ENCODE data around the gene TICRR. TPM values are rescaled to one million over a fixed set of nuclear protein-coding genes. Genes with fewer than 3 reads are reported as not detected.

The TICRR gene
- polyA plus RNA-seq, 1 donor from 2014 or later, result not detected

GRCh38 chr15:89593018-89593417, 17.7 kb downstream of the TICRR start:
- Mint-ChIP-seq H3K4me1 (no peaks in the 10 kb centered on the region), H3K9me3 (no peaks in the 10 kb centered on the region), H3K27me3 (no peaks in the 10 kb centered on the region), H3K36me3 (peaks cover 4% of the 10 kb centered on the region), H3K4me3 (no peak overlapping the region), H3K27ac (no peak overlapping the region)

DNA sequence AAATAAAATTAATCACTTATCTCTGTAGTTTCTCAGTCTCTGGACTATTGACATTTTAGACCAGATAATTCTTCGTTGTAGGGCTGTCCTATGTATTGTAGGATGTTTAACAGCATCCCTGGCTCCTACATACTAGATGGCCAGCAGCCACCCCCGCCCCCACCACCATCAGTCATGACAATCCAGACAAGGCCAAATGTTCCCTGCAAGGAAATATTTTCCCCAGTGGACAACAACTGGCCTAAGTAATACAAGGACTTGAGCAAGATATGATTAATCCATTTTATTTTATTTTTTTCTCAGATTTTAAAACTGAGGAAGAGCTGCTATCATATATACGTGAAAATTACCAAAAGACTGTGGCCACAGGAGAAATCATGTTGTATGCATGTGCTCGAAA, 23.8 kb downstream of the TICRR start:
- no peak overlapping the region for H3K4me3 Mint-ChIP-seq
- H3K27ac Mint-ChIP-seq, result no peak overlapping the region
- H3K36me3 Mint-ChIP-seq, result peaks cover 5% of the 10 kb centered on the region
- no peaks in the 10 kb centered on the region for H3K4me1 Mint-ChIP-seq
- no peaks in the 10 kb centered on the region for H3K27me3 Mint-ChIP-seq
- H3K9me3 Mint-ChIP-seq, result no peaks in the 10 kb centered on the region

DNA sequence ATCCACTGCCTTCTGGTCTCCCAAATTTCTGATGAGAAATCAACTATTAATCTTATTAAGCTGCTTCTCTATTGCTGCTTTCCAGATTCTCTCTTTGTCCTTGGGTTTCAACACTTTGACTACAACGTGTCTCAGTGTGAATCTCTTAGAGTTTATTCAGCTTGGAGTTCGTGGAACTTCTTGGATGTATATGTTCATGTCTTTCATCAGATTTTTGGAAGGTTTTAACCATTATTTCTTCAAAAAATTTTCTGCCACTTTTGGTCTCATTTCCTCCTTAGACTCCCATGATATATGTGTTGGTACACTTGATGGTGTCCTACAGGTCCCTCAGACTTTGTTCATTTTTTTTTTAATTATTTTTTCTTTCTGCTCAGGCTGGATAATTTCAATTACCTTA, 36.0 kb downstream of the TICRR start:
- Mint-ChIP-seq H3K36me3 (peaks cover 3% of the 10 kb centered on the region), H3K27me3 (no peaks in the 10 kb centered on the region), H3K4me1 (no peaks in the 10 kb centered on the region), H3K4me3 (no peak overlapping the region), H3K27ac (no peak overlapping the region), H3K9me3 (peaks cover 0 to 24% (median 10%) of the 10 kb centered on the region in 3 donors)

GRCh38 chr15:89613031-89613430, 37.8 kb downstream of the TICRR start:
- no peak overlapping the region for H3K27ac Mint-ChIP-seq
- H3K27me3 Mint-ChIP-seq, result no peaks in the 10 kb centered on the region
- peaks cover 5% of the 10 kb centered on the region for H3K36me3 Mint-ChIP-seq
- no peaks in the 10 kb centered on the region for H3K4me1 Mint-ChIP-seq
- H3K9me3 Mint-ChIP-seq, result peaks cover 0 to 24% (median 10%) of the 10 kb centered on the region in 3 donors
- no peak overlapping the region for H3K4me3 Mint-ChIP-seq

DNA sequence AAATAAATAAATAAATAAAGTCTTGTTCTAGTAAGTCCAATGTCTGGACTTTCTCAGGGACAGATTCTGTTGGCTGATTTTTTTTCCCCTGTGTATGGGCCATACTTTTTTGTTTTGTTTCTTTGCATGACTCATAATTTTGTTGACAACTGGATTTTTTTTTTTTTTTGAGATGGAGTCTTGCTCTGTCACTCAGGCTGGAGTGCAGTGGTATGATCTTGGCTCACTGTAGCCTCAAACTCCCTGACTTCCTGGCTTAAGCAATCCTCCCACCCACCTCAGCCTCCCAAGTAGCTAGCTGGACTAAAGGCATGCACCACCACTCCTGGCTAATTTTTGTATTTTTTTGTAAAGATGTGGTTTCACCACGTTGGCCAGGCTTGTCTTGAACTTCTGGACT, 38.9 kb downstream of the TICRR start:
- no peak overlapping the region for H3K4me3 Mint-ChIP-seq
- H3K27ac Mint-ChIP-seq, result no peak overlapping the region
- peaks cover 0 to 24% (median 10%) of the 10 kb centered on the region in 3 donors for H3K9me3 Mint-ChIP-seq
- H3K36me3 Mint-ChIP-seq, result peaks cover 6% of the 10 kb centered on the region
- no peaks in the 10 kb centered on the region for H3K27me3 Mint-ChIP-seq
- H3K4me1 Mint-ChIP-seq, result no peaks in the 10 kb centered on the region

- no peaks in the 10 kb centered on the region for H3K4me1 Mint-ChIP-seq
- H3K9me3 Mint-ChIP-seq, result peaks cover 0 to 24% (median 10%) of the 10 kb centered on the region in 3 donors
- H3K27ac Mint-ChIP-seq, result no peak overlapping the region
- H3K36me3 Mint-ChIP-seq, result peaks cover 6% of the 10 kb centered on the region
- no peak overlapping the region for H3K4me3 Mint-ChIP-seq
- no peaks in the 10 kb centered on the region for H3K27me3 Mint-ChIP-seq
These were observed 39.9 kb downstream of the TICRR start for GRCh38 chr15:89615135-89615534.

GRCh38 chr15:89616228-89616627, 41.0 kb downstream of the TICRR start:
- no peaks in the 10 kb centered on the region for H3K4me1 Mint-ChIP-seq
- peaks cover 6% of the 10 kb centered on the region for H3K36me3 Mint-ChIP-seq
- no peak overlapping the region for H3K27ac Mint-ChIP-seq
- no peaks in the 10 kb centered on the region for H3K27me3 Mint-ChIP-seq
- H3K4me3 Mint-ChIP-seq, result no peak overlapping the region
- H3K9me3 Mint-ChIP-seq, result peaks cover 0 to 21% (median 10%) of the 10 kb centered on the region in 3 donors

DNA sequence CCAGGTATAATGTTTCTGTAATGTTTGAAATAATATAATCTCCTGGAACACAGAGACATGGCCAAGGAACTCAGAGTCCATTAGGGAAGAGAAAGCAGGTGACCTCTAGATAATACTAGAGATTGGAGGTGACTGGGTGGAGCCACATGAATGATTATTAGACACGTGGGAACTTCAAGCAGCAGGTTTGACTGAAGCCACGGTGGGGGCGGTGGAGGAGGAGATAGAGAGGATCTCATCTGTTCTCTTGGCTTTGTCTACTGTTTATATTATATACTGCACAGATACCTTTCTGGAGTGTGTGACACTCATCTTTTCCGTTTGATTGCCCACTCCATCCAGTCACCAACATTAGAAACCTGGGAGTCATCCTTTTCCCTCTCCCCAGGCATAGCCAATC, 46.3 kb downstream of the TICRR start:
- Mint-ChIP-seq H3K4me1 (no peaks in the 10 kb centered on the region), H3K27me3 (no peaks in the 10 kb centered on the region), H3K36me3 (peaks cover 3% of the 10 kb centered on the region), H3K4me3 (no peak overlapping the region), H3K9me3 (no peaks in the 10 kb centered on the region), H3K27ac (no peak overlapping the region)

- no peaks in the 10 kb centered on the region for H3K36me3 Mint-ChIP-seq
- H3K9me3 Mint-ChIP-seq, result no peaks in the 10 kb centered on the region
- H3K27me3 Mint-ChIP-seq, result no peaks in the 10 kb centered on the region
- no peaks in the 10 kb centered on the region for H3K4me1 Mint-ChIP-seq
- no peak overlapping the region for H3K27ac Mint-ChIP-seq
- no peak overlapping the region for H3K4me3 Mint-ChIP-seq
These were observed 47.9 kb downstream of the TICRR start for GRCh38 chr15:89623165-89623564.

DNA sequence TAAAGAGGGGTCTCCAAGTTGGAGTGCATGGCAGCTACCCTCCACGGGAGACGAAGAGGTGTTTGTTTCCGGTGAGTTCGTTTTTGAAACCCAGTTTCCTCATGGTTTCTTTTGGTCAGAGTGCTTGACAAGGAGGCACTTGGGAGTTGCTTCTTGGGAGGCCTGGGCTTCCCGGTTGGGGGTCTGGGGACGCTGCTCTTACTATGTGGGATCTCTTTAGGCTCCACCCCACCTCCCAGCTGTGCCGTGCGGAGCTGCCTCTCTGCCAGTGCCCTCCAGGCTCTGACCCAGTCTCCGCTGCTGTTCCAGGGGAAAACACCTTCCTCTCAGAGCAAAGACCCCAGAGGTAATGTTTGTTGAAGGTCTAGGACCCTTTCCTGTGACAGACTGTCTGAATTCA, 50.4 kb downstream of the TICRR start:
- Mint-ChIP-seq H3K4me3 (no peak overlapping the region), H3K4me1 (no peaks in the 10 kb centered on the region), H3K36me3 (peaks cover 5% of the 10 kb centered on the region), H3K27me3 (no peaks in the 10 kb centered on the region), H3K9me3 (no peaks in the 10 kb centered on the region), H3K27ac (no peak overlapping the region)

GRCh38 chr15:89627256-89627970, 52.1 kb downstream of the TICRR start:
- H3K4me1 Mint-ChIP-seq, result no peaks in the 10 kb centered on the region
- peaks cover 5% of the 10 kb centered on the region for H3K36me3 Mint-ChIP-seq

GRCh38 chr15:89628301-89628700, 53.0 kb downstream of the TICRR start:
- H3K27me3 Mint-ChIP-seq, result no peaks in the 10 kb centered on the region
- H3K27ac Mint-ChIP-seq, result no peak overlapping the region
- peaks cover 5% of the 10 kb centered on the region for H3K36me3 Mint-ChIP-seq
- H3K4me1 Mint-ChIP-seq, result no peaks in the 10 kb centered on the region
- no peak overlapping the region for H3K4me3 Mint-ChIP-seq
- no peaks in the 10 kb centered on the region for H3K9me3 Mint-ChIP-seq

More at GRCh38 chr15:89627256-89627970, 52.1 kb downstream of the TICRR start:
- Mint-ChIP-seq H3K9me3 (no peaks in the 10 kb centered on the region), H3K27ac (no peak overlapping the region), H3K27me3 (no peaks in the 10 kb centered on the region), H3K4me3 (no peak overlapping the region)

DNA sequence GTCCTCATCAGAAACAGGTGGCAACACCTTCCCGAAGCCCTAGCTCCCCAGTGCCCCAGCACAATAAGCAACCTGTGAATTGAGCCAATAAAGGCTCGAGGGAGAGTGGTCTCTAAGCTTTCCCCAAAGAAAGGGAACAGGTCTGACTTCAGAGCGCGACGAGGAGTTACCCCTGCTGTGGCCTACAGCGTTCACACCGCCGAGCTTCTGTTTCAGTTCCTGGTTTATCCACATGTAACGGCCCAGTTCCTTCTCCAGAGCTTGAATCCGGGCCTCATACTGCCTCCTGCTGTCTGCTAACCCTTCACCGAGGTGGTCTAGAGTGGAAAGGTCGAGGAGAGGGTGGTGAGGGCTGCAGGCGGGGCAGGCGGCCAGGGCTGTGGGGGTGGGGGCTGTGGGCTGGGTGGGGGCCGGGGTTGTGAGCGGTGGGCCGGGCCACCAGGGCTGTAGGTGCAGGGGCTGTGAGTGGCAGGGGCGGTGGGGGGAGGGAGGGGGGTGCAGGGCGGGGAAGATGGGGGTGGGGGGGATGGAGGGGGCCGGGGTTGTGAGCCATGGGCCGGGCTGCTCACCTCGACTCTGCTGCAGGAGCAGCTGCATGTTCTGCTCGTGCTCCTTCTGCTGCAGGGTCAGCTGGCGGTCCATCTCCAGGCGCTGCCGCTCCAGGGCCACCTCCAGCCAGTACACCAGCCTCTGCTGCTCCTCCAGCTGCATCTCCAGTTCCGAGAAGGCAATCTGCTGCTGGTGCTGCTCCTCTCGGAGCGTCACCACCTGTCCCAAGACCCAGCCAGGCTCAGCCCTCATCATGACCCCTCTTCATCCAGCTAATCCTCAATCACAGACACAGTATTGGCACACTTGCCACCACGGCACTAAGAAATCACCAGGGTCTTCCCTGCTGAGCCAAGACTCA, 53.8 kb downstream of the TICRR start:
- no peaks in the 10 kb centered on the region for H3K27me3 Mint-ChIP-seq
- peaks cover 5% of the 10 kb centered on the region for H3K36me3 Mint-ChIP-seq
- H3K9me3 Mint-ChIP-seq, result no peaks in the 10 kb centered on the region
- no peaks in the 10 kb centered on the region for H3K4me1 Mint-ChIP-seq
- H3K27ac Mint-ChIP-seq, result no peak overlapping the region
- no peak overlapping the region for H3K4me3 Mint-ChIP-seq

DNA sequence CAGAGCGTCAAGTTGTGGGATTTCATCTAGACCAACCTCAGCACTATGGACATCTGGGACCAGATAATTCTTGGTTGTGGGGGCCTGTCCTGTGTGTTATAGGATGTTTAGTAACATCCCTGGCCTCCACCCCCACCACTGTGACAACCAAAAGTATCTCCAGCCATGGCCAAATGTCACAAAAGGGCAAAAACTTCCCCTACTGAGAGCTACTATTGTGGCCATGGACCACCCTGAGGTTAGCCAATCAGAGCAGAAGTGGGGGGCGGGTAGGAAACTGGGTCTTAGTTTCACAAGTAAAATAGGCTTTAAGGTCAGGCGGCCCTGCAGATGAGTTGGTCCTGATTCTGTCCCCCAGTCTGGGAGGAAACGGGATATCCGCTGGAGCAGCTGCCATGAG, 54.6 kb downstream of the TICRR start:
- Mint-ChIP-seq H3K27me3 (no peaks in the 10 kb centered on the region), H3K4me3 (no peak overlapping the region), H3K36me3 (peaks cover 5% of the 10 kb centered on the region), H3K9me3 (no peaks in the 10 kb centered on the region), H3K27ac (no peak overlapping the region), H3K4me1 (no peaks in the 10 kb centered on the region)

GRCh38 chr15:89630260-89630659, 55.0 kb downstream of the TICRR start:
- peaks cover 5% of the 10 kb centered on the region for H3K36me3 Mint-ChIP-seq
- no peaks in the 10 kb centered on the region for H3K27me3 Mint-ChIP-seq
- no peak overlapping the region for H3K27ac Mint-ChIP-seq
- no peak overlapping the region for H3K4me3 Mint-ChIP-seq
- peaks cover 0 to under 1% (median 0%) of the 10 kb centered on the region in 3 donors for H3K9me3 Mint-ChIP-seq
- no peaks in the 10 kb centered on the region for H3K4me1 Mint-ChIP-seq

Data from IgD-negative memory B cell (primary cell).